Measurements from ENCODE around the gene LHX5.

The LHX5 gene

GRCh38 chr12:113440336-113440735, 31.3 kb downstream of the LHX5 start:
- Histone ChIP-seq H3K27ac (ENCODE audit: low read depth in 2 of 2, low read length in 2 of 2) (no peak overlapping the region), H3K27me3 (ENCODE audit: control insufficient read depth in 2 of 2, insufficient read depth in 2 of 2, low read length in 2 of 2) (peaks cover 0 to 3% of the 10 kb centered on the region in 2 donors), H3K9ac (ENCODE audit: low read depth in 1 of 2, low read length in 2 of 2) (no peak overlapping the region), H3K4me3 (ENCODE audit: low read length in 2 of 2) (no peak overlapping the region), H3K4me1 (ENCODE audit: control insufficient read depth in 2 of 2, insufficient read depth in 2 of 2, low read length in 2 of 2) (no peaks in the 10 kb centered on the region), H3K9me3 (ENCODE audit: control insufficient read depth in 2 of 2, low read length in 2 of 2) (no peaks in the 10 kb centered on the region), H3K36me3 (ENCODE audit: control insufficient read depth in 2 of 2, insufficient read depth in 2 of 2, low read length in 2 of 2) (no peaks in the 10 kb centered on the region)

- H3K9ac ChIP-seq (ENCODE audit: low read depth in 1 of 2, low read length in 2 of 2): no peak overlapping the region
- H3K9me3 ChIP-seq (ENCODE audit: control insufficient read depth in 2 of 2, low read length in 2 of 2): no peaks in the 10 kb centered on the region
- H3K4me3 ChIP-seq (ENCODE audit: low read length in 2 of 2): no peak overlapping the region
- no peak overlapping the region for H3K27ac ChIP-seq (ENCODE audit: low read depth in 2 of 2, low read length in 2 of 2)
- H3K4me1 ChIP-seq (ENCODE audit: control insufficient read depth in 2 of 2, insufficient read depth in 2 of 2, low read length in 2 of 2): no peaks in the 10 kb centered on the region
- H3K27me3 ChIP-seq (ENCODE audit: control insufficient read depth in 2 of 2, insufficient read depth in 2 of 2, low read length in 2 of 2): peaks cover 0 to 3% of the 10 kb centered on the region in 2 donors
- H3K36me3 ChIP-seq (ENCODE audit: control insufficient read depth in 2 of 2, insufficient read depth in 2 of 2, low read length in 2 of 2): no peaks in the 10 kb centered on the region
These were observed 32.1 kb downstream of the LHX5 start for GRCh38 chr12:113439606-113440030.

GRCh38 chr12:113439301-113439597, 32.4 kb downstream of the LHX5 start:
- no peaks in the 10 kb centered on the region for H3K9me3 ChIP-seq (ENCODE audit: control insufficient read depth in 2 of 2, low read length in 2 of 2)
- no peak overlapping the region for H3K9ac ChIP-seq (ENCODE audit: low read depth in 1 of 2, low read length in 2 of 2)
- H3K4me3 ChIP-seq (ENCODE audit: low read length in 2 of 2): no peak overlapping the region
- H3K4me1 ChIP-seq (ENCODE audit: control insufficient read depth in 2 of 2, insufficient read depth in 2 of 2, low read length in 2 of 2): no peaks in the 10 kb centered on the region
- no peak overlapping the region for H3K27ac ChIP-seq (ENCODE audit: low read depth in 2 of 2, low read length in 2 of 2)
- no peaks in the 10 kb centered on the region for H3K36me3 ChIP-seq (ENCODE audit: control insufficient read depth in 2 of 2, insufficient read depth in 2 of 2, low read length in 2 of 2)
- peaks cover 0 to under 1% of the 10 kb centered on the region in 2 donors for H3K27me3 ChIP-seq (ENCODE audit: control insufficient read depth in 2 of 2, insufficient read depth in 2 of 2, low read length in 2 of 2)

GRCh38 chr12:113438523-113439300, 33.0 kb downstream of the LHX5 start:
- Histone ChIP-seq H3K27ac (ENCODE audit: low read depth in 2 of 2, low read length in 2 of 2) (no peak overlapping the region), H3K4me3 (ENCODE audit: low read length in 2 of 2) (no peak overlapping the region), H3K9ac (ENCODE audit: low read depth in 1 of 2, low read length in 2 of 2) (no peak overlapping the region), H3K9me3 (ENCODE audit: control insufficient read depth in 2 of 2, low read length in 2 of 2) (no peaks in the 10 kb centered on the region), H3K4me1 (ENCODE audit: control insufficient read depth in 2 of 2, insufficient read depth in 2 of 2, low read length in 2 of 2) (no peaks in the 10 kb centered on the region), H3K27me3 (ENCODE audit: control insufficient read depth in 2 of 2, insufficient read depth in 2 of 2, low read length in 2 of 2) (no peaks in the 10 kb centered on the region), H3K36me3 (ENCODE audit: control insufficient read depth in 2 of 2, insufficient read depth in 2 of 2, low read length in 2 of 2) (no peaks in the 10 kb centered on the region)

- Histone ChIP-seq H3K27me3 (ENCODE audit: control insufficient read depth in 2 of 2, insufficient read depth in 2 of 2, low read length in 2 of 2) (no peaks in the 10 kb centered on the region), H3K27ac (ENCODE audit: low read depth in 2 of 2, low read length in 2 of 2) (no peak overlapping the region), H3K36me3 (ENCODE audit: control insufficient read depth in 2 of 2, insufficient read depth in 2 of 2, low read length in 2 of 2) (no peaks in the 10 kb centered on the region), H3K4me3 (ENCODE audit: low read length in 2 of 2) (no peak overlapping the region), H3K4me1 (ENCODE audit: control insufficient read depth in 2 of 2, insufficient read depth in 2 of 2, low read length in 2 of 2) (no peaks in the 10 kb centered on the region), H3K9me3 (ENCODE audit: control insufficient read depth in 2 of 2, low read length in 2 of 2) (no peaks in the 10 kb centered on the region), H3K9ac (ENCODE audit: low read depth in 1 of 2, low read length in 2 of 2) (no peak overlapping the region)
These were observed 34.0 kb downstream of the LHX5 start for GRCh38 chr12:113437729-113438100.

- H3K9ac ChIP-seq (ENCODE audit: low read depth in 1 of 2, low read length in 2 of 2): no peak overlapping the region
- no peak overlapping the region for H3K4me3 ChIP-seq (ENCODE audit: low read length in 2 of 2)
- H3K4me1 ChIP-seq (ENCODE audit: control insufficient read depth in 2 of 2, insufficient read depth in 2 of 2, low read length in 2 of 2): no peaks in the 10 kb centered on the region
- H3K27ac ChIP-seq (ENCODE audit: low read depth in 2 of 2, low read length in 2 of 2): no peak overlapping the region
- no peaks in the 10 kb centered on the region for H3K27me3 ChIP-seq (ENCODE audit: control insufficient read depth in 2 of 2, insufficient read depth in 2 of 2, low read length in 2 of 2)
- H3K36me3 ChIP-seq (ENCODE audit: control insufficient read depth in 2 of 2, insufficient read depth in 2 of 2, low read length in 2 of 2): no peaks in the 10 kb centered on the region
- no peaks in the 10 kb centered on the region for H3K9me3 ChIP-seq (ENCODE audit: control insufficient read depth in 2 of 2, low read length in 2 of 2)
These were observed 34.5 kb downstream of the LHX5 start for GRCh38 chr12:113436993-113437728.

GRCh38 chr12:113436586-113436985, 35.1 kb downstream of the LHX5 start:
- Histone ChIP-seq H3K9me3 (ENCODE audit: control insufficient read depth in 2 of 2, low read length in 2 of 2) (no peaks in the 10 kb centered on the region), H3K27me3 (ENCODE audit: control insufficient read depth in 2 of 2, insufficient read depth in 2 of 2, low read length in 2 of 2) (no peaks in the 10 kb centered on the region), H3K4me3 (ENCODE audit: low read length in 2 of 2) (no peak overlapping the region), H3K9ac (ENCODE audit: low read depth in 1 of 2, low read length in 2 of 2) (no peak overlapping the region), H3K36me3 (ENCODE audit: control insufficient read depth in 2 of 2, insufficient read depth in 2 of 2, low read length in 2 of 2) (no peaks in the 10 kb centered on the region), H3K27ac (ENCODE audit: low read depth in 2 of 2, low read length in 2 of 2) (no peak overlapping the region), H3K4me1 (ENCODE audit: control insufficient read depth in 2 of 2, insufficient read depth in 2 of 2, low read length in 2 of 2) (no peaks in the 10 kb centered on the region)

GRCh38 chr12:113435367-113435766, 36.3 kb downstream of the LHX5 start:
- Histone ChIP-seq H3K36me3 (ENCODE audit: control insufficient read depth in 2 of 2, insufficient read depth in 2 of 2, low read length in 2 of 2) (no peaks in the 10 kb centered on the region), H3K9ac (ENCODE audit: low read depth in 1 of 2, low read length in 2 of 2) (no peak overlapping the region), H3K4me3 (ENCODE audit: low read length in 2 of 2) (no peak overlapping the region), H3K4me1 (ENCODE audit: control insufficient read depth in 2 of 2, insufficient read depth in 2 of 2, low read length in 2 of 2) (no peaks in the 10 kb centered on the region), H3K9me3 (ENCODE audit: control insufficient read depth in 2 of 2, low read length in 2 of 2) (no peaks in the 10 kb centered on the region), H3K27me3 (ENCODE audit: control insufficient read depth in 2 of 2, insufficient read depth in 2 of 2, low read length in 2 of 2) (no peaks in the 10 kb centered on the region), H3K27ac (ENCODE audit: low read depth in 2 of 2, low read length in 2 of 2) (no peak overlapping the region)

GRCh38 chr12:113432986-113433385, 38.7 kb downstream of the LHX5 start:
- no peak overlapping the region for H3K4me3 ChIP-seq (ENCODE audit: low read length in 2 of 2)
- H3K36me3 ChIP-seq (ENCODE audit: control insufficient read depth in 2 of 2, insufficient read depth in 2 of 2, low read length in 2 of 2): no peaks in the 10 kb centered on the region
- peaks cover 0 to 5% of the 10 kb centered on the region in 2 donors for H3K27me3 ChIP-seq (ENCODE audit: control insufficient read depth in 2 of 2, insufficient read depth in 2 of 2, low read length in 2 of 2)
- no peak overlapping the region for H3K27ac ChIP-seq (ENCODE audit: low read depth in 2 of 2, low read length in 2 of 2)
- H3K9me3 ChIP-seq (ENCODE audit: control insufficient read depth in 2 of 2, low read length in 2 of 2): no peaks in the 10 kb centered on the region
- H3K9ac ChIP-seq (ENCODE audit: low read depth in 1 of 2, low read length in 2 of 2): no peak overlapping the region
- H3K4me1 ChIP-seq (ENCODE audit: control insufficient read depth in 2 of 2, insufficient read depth in 2 of 2, low read length in 2 of 2): no peaks in the 10 kb centered on the region

- Histone ChIP-seq H3K4me1 (ENCODE audit: control insufficient read depth in 2 of 2, insufficient read depth in 2 of 2, low read length in 2 of 2) (no peaks in the 10 kb centered on the region), H3K27me3 (ENCODE audit: control insufficient read depth in 2 of 2, insufficient read depth in 2 of 2, low read length in 2 of 2) (peaks cover 0 to 6% of the 10 kb centered on the region in 2 donors), H3K4me3 (ENCODE audit: low read length in 2 of 2) (no peak overlapping the region), H3K36me3 (ENCODE audit: control insufficient read depth in 2 of 2, insufficient read depth in 2 of 2, low read length in 2 of 2) (no peaks in the 10 kb centered on the region), H3K9ac (ENCODE audit: low read depth in 1 of 2, low read length in 2 of 2) (no peak overlapping the region), H3K9me3 (ENCODE audit: control insufficient read depth in 2 of 2, low read length in 2 of 2) (no peaks in the 10 kb centered on the region), H3K27ac (ENCODE audit: low read depth in 2 of 2, low read length in 2 of 2) (no peak overlapping the region)
These were observed 43.2 kb downstream of the LHX5 start for GRCh38 chr12:113428482-113428881.
